H1 (cell line): ENCODE measurements around the gene SP4. TPM values are rescaled to one million over a fixed set of nuclear protein-coding genes. Genes with fewer than 3 reads are reported as not detected.

Source experiments
- CTCF ChIA-PET: fragments of 300-600 bp; sonication (Branson Sonifier 250); formaldehyde crosslinking; loops from one replicate; lab custom pipeline; 2021; ENCODE audit not compliant: partially characterized antibody; lab: Charles Lee
- POLR2A ChIA-PET: fragments of 300-600 bp; sonication (Branson Sonifier 250); formaldehyde crosslinking; loops from one replicate; lab custom pipeline; 2021; ENCODE audit warnings: inconsistent platforms; ENCODE audit not compliant: partially characterized antibody; lab: Charles Lee
- DNase-seq, 2 experiments: peaks; one replicate each; pipeline versions ENCODE4 v3.0.0 to v3.0.0-alpha.2; 2010 to 2022; ENCODE audit warnings: low spot score in 2 of 2, low read depth in 1 of 2, mixed read lengths in 1 of 2
- FAIRE-seq: peaks from 2 replicates; lab custom pipeline; 2011; peaks lifted over from hg19 to GRCh38; lab: Jason Lieb, UNC
- H2AFZ ChIP-seq: 2 replicates; pipeline ENCODE4 v1.8.1; 2012; ENCODE audit warnings: low read length, inconsistent platforms
- H2AK5ac ChIP-seq: 2 replicates; pipeline ENCODE4 v1.6.1; 2013; ENCODE audit warnings: low read depth, low read length
- H2BK120ac ChIP-seq: replicated peaks from 2 replicates; pipeline ENCODE3; 2013; ENCODE audit warnings: low read depth, low read length, inconsistent platforms
- H2BK12ac ChIP-seq: 2 replicates; pipeline ENCODE4 v1.6.1; 2013; ENCODE audit warnings: low read depth, low read length
- H2BK15ac ChIP-seq: 2 replicates; pipeline ENCODE4 v1.6.1; 2013; ENCODE audit warnings: low read length
- H2BK20ac ChIP-seq: 2 replicates; pipeline ENCODE4 v1.6.1; 2013; ENCODE audit warnings: low read length
- H2BK5ac ChIP-seq: 2 replicates; pipeline ENCODE4 v1.6.1; 2013; ENCODE audit warnings: low read depth, low read length
- H3K14ac ChIP-seq: 2 replicates; pipeline ENCODE4 v1.6.1; 2013; ENCODE audit warnings: inconsistent platforms; ENCODE audit not compliant: insufficient read length
- H3K18ac ChIP-seq: 2 replicates; pipeline ENCODE4 v1.6.1; 2013; ENCODE audit warnings: low read length; ENCODE audit errors: extremely low read depth
- H3K23ac ChIP-seq: 2 replicates; pipeline ENCODE4 v1.6.1; 2013; ENCODE audit warnings: inconsistent platforms; ENCODE audit not compliant: insufficient read length
- H3K23me2 ChIP-seq: 2 replicates; pipeline ENCODE4 v1.6.1; 2013; ENCODE audit warnings: low read depth, low read length
- H3K27ac ChIP-seq: 2 replicates; pipeline ENCODE4 v1.6.1; 2011; ENCODE audit warnings: low read depth, low read length, inconsistent platforms
- H3K27me3 ChIP-seq, 4 experiments: replicated peaks in 1 of 4; 1 replicate in 1 of 4; 2 replicates in 3 of 4; pipeline versions ENCODE4 v1.6.1 to v1.8.1; 2011 to 2013; ENCODE audit warnings: low read length in 3 of 4, mild to moderate bottlenecking in 3 of 4, inconsistent platforms in 2 of 4, mixed read lengths in 2 of 4, moderate library complexity in 1 of 4; ENCODE audit not compliant: control insufficient read depth in 3 of 4, insufficient read depth in 3 of 4; ENCODE audit errors: extremely low read depth in 1 of 4
- H3K36me3 ChIP-seq, 4 experiments: 2 replicates each; pipeline versions ENCODE4 v1.6.1 to v1.8.1; 2011 to 2013; ENCODE audit warnings: mild to moderate bottlenecking in 4 of 4, low read length in 3 of 4, moderate library complexity in 2 of 4, control low read depth in 1 of 4, inconsistent platforms in 1 of 4; ENCODE audit not compliant: insufficient read depth in 4 of 4, control insufficient read depth in 2 of 4
- H3K4ac ChIP-seq: replicated peaks from 2 replicates; pipeline ENCODE3; 2013; ENCODE audit warnings: low read length, low read depth, mixed read lengths, inconsistent platforms; ENCODE audit not compliant: insufficient read length
- H3K4me1 ChIP-seq, 4 experiments: replicated peaks in 1 of 4; 1 replicate in 1 of 4; 2 replicates in 3 of 4; pipeline versions ENCODE4 v1.6.1 to v1.8.1; 2011 to 2013; ENCODE audit warnings: low read length in 3 of 4, inconsistent platforms in 2 of 4, mixed read lengths in 1 of 4; ENCODE audit not compliant: insufficient read depth in 4 of 4, control insufficient read depth in 3 of 4
- H3K4me2 ChIP-seq, 2 experiments: 2 replicates each; pipeline versions ENCODE4 v1.6.1 to v1.8.1; 2011 to 2013; ENCODE audit warnings: low read depth in 2 of 2, low read length in 2 of 2, control low read depth in 1 of 2, inconsistent platforms in 1 of 2, mild to moderate bottlenecking in 1 of 2; ENCODE audit not compliant: insufficient read depth in 1 of 2
- H3K4me3 ChIP-seq, 4 experiments: fragments of 200-600, 300-600 bp in 1 of 4; sonication (generic), shearing (Covaris generic), sonication (Bioruptor Twin) in 1 of 4; 2 replicates each; pipeline versions ENCODE4 v1.5.1 to v1.8.1; 2011 to 2016; ENCODE audit warnings: low read length in 4 of 4, low read depth in 3 of 4, control low read depth in 2 of 4, inconsistent platforms in 2 of 4, mild to moderate bottlenecking in 2 of 4, mixed read lengths in 1 of 4, moderate library complexity in 1 of 4; ENCODE audit not compliant: insufficient read depth in 2 of 4; ENCODE audit errors: extremely low read depth in 1 of 4
- H3K56ac ChIP-seq: replicated peaks from 2 replicates; pipeline ENCODE3; 2013; ENCODE audit warnings: low read depth, mild to moderate bottlenecking, mixed read lengths, low read length, inconsistent platforms; ENCODE audit not compliant: insufficient read length
- H3K79me1 ChIP-seq: 2 replicates; pipeline ENCODE4 v1.6.1; 2013; ENCODE audit warnings: low read depth, low read length, control low read depth
- H3K79me2 ChIP-seq, 2 experiments: 2 replicates each; pipeline versions ENCODE4 v1.6.1 to v1.8.1; 2012 to 2013; ENCODE audit warnings: low read length in 2 of 2, mild to moderate bottlenecking in 2 of 2, inconsistent platforms in 1 of 2; ENCODE audit not compliant: insufficient read depth in 2 of 2, control insufficient read depth in 1 of 2
- H3K9ac ChIP-seq, 4 experiments: replicated peaks in 1 of 4; 1 replicate in 1 of 4; 2 replicates in 3 of 4; pipeline versions ENCODE4 v1.6.1 to v1.8.1; 2011 to 2013; ENCODE audit warnings: low read depth in 3 of 4, low read length in 3 of 4, control low read depth in 2 of 4, mild to moderate bottlenecking in 2 of 4, moderate library complexity in 2 of 4, inconsistent platforms in 1 of 4; ENCODE audit errors: extremely low read depth in 1 of 4
- H3K9me3 ChIP-seq, 2 experiments: 2 replicates each; pipeline versions ENCODE4 v1.6.1 to v1.8.1; 2012 to 2013; ENCODE audit warnings: mild to moderate bottlenecking in 2 of 2, moderate library complexity in 2 of 2, control low read depth in 1 of 2, inconsistent platforms in 1 of 2, low read depth in 1 of 2, low read length in 1 of 2, mixed read lengths in 1 of 2; ENCODE audit not compliant: insufficient read depth in 2 of 2
- H4K20me1 ChIP-seq, 2 experiments: replicated peaks in 1 of 2; 2 replicates each; pipeline versions ENCODE3 to v1.8.1; 2011 to 2013; ENCODE audit warnings: inconsistent platforms in 2 of 2, low read length in 2 of 2, mild to moderate bottlenecking in 1 of 2; ENCODE audit not compliant: insufficient read depth in 2 of 2, control insufficient read depth in 1 of 2
- H4K5ac ChIP-seq: 2 replicates; pipeline ENCODE4 v1.6.1; 2013; ENCODE audit warnings: low read length, low read depth, mixed read lengths, inconsistent platforms; ENCODE audit not compliant: insufficient read length
- H4K8ac ChIP-seq: 2 replicates; pipeline ENCODE4 v1.8.0; 2013; ENCODE audit warnings: mild to moderate bottlenecking, moderate library complexity, low read length, inconsistent platforms; ENCODE audit not compliant: insufficient read depth; ENCODE audit errors: extremely low read depth
- H4K91ac ChIP-seq: replicated peaks from 2 replicates; pipeline ENCODE3; 2013; ENCODE audit warnings: low read length, mixed read lengths, inconsistent platforms; ENCODE audit not compliant: insufficient read length
- BCL11A ChIP-seq, 2 experiments: IDR thresholded peaks; one replicate each; pipeline ENCODE4 v1.6.1; 2011; ENCODE audit warnings: low read depth in 2 of 2, low read length in 2 of 2, mild to moderate bottlenecking in 2 of 2
- E2F6 ChIP-seq: IDR thresholded peaks from 2 replicates; pipeline ENCODE4 v1.6.1; 2012; ENCODE audit warnings: inconsistent platforms
- EZH2 ChIP-seq: fragments of 200-600 bp; sonication (generic); IDR thresholded peaks from 2 replicates; pipeline ENCODE4 v1.7.1; 2012; ENCODE audit warnings: low read depth, mild to moderate bottlenecking, moderate library complexity, low read length, inconsistent platforms; ENCODE audit not compliant: severe bottlenecking
- GTF2F1 ChIP-seq: IDR thresholded peaks from 2 replicates; pipeline ENCODE4 v1.6.1; 2012; ENCODE audit warnings: low read depth, low read length, improper control_type of control experiment, borderline replicate concordance
- HDAC2 ChIP-seq, 2 experiments: fragments of 300-600 bp in 1 of 2; sonication (generic) in 1 of 2; IDR thresholded peaks; 2 replicates each; pipeline ENCODE4 v1.6.1; 2011 to 2012; ENCODE audit warnings: low read depth in 2 of 2, low read length in 2 of 2, mild to moderate bottlenecking in 2 of 2, moderate library complexity in 2 of 2, borderline replicate concordance in 1 of 2, inconsistent platforms in 1 of 2
- KDM5A ChIP-seq: fragments of 200-600 bp; IDR thresholded peaks from 2 replicates; pipeline ENCODE4 v1.7.1; 2012; ENCODE audit warnings: mild to moderate bottlenecking, low read length, inconsistent platforms, mixed read lengths
- NANOG ChIP-seq: IDR thresholded peaks from 2 replicates; pipeline ENCODE4 v1.6.1; 2011; ENCODE audit warnings: low read length, low read depth, mild to moderate bottlenecking, inconsistent platforms; ENCODE audit not compliant: insufficient read depth, poor library complexity, severe bottlenecking
- NRF1 ChIP-seq: IDR thresholded peaks from 2 replicates; pipeline ENCODE4 v1.6.1; 2011; ENCODE audit warnings: mild to moderate bottlenecking, low read depth, low read length, improper control_type of control experiment
- PHF8 ChIP-seq: fragments of 200-600 bp; sonication (generic); conservative IDR thresholded peaks from 2 replicates; pipeline ENCODE4 v1.7.1; 2012; ENCODE audit warnings: low read depth, mild to moderate bottlenecking, inconsistent platforms, low read length, moderate library complexity
- RFX5 ChIP-seq: IDR thresholded peaks from 2 replicates; pipeline ENCODE4 v1.6.1; 2011; ENCODE audit warnings: low read depth, low read length, improper control_type of control experiment, borderline replicate concordance
- WGBS, 2 experiments: shearing (Covaris generic) in 1 of 2; methylation state at CpG; one replicate each; pipeline versions ENCODE4 v1.1.6 to v1.1.7; 2013 to 2015; ENCODE audit warnings: low lambda C conversion rate in 2 of 2, mixed read lengths in 2 of 2, inconsistent platforms in 1 of 2, low coverage in 1 of 2, missing lambda C conversion rate in 1 of 2; ENCODE audit not compliant: insufficient replicate concordance in 2 of 2, insufficient coverage in 1 of 2, insufficient read length in 1 of 2; ENCODE audit errors: extremely low coverage in 1 of 2, missing lambda C conversion rate in 1 of 2; 5-methylcytosine and 5-hydroxymethylcytosine counted together
- polyA plus RNA-seq, 7 experiments: library from polyadenylated mRNA; depleted of rRNA in 3 of 7; stranded (reverse) in 5 of 7; unstranded in 2 of 7; fragments of >200 nt in 5 of 7; fragments of 200-250 nt in 2 of 7; gene quantifications; 1 replicate in 5 of 7; 2 replicates in 1 of 7; 4 replicates in 1 of 7; pipeline versions ENCODE4 v1.2.1 to v1.2.3, GENCODE V29; 2011 to 2013; ENCODE audit warnings: missing spikeins in 2 of 7, mixed read lengths in 2 of 7
- total RNA-seq: library from RNA; stranded (reverse); fragmentation: NEBNext Ultra II Directional; extraction: Animal tissue kit (Norgen Biotek cat#: 25700); gene quantifications from 2 replicates; pipeline ENCODE4 v1.2.1, GENCODE V29; 2021

Gene SP4
- total and polyA plus RNA-seq, 2 of the 8 experiments (the other 6 are each of a cell fraction or from before 2014, with no cell fraction given) = 10.0 to 24.0 TPM

GRCh38 chr7:21469894-21470293 is 42.0 kb downstream of the SP4 start:
- H3K18ac ChIP-seq = no peak overlapping the region
- POLR2A ChIA-PET = no interaction called here
- no peaks in the 10 kb centered on the region; the same call in 1 of the 2 replicates for H3K79me1 ChIP-seq
- no peak for FAIRE-seq
- no peak overlapping the region for H4K91ac ChIP-seq
- H2BK20ac ChIP-seq = no peak overlapping the region
- no peak overlapping the region for H2BK120ac ChIP-seq
- H3K27me3 ChIP-seq = no peaks in the 10 kb centered on the region
- H4K5ac ChIP-seq = no peak overlapping the region
- no peak overlapping the region for H3K4me3 ChIP-seq
- H3K14ac ChIP-seq = no peak overlapping the region
- WGBS, 2 experiments = 96% methylated on average over 3 of the region's 3 CpGs; no CpG with 5 or more reads in 1 of the 2 experiments
- no peak overlapping the region for H2AK5ac ChIP-seq
- peaks cover 0 to 63% of the 10 kb centered on the region in 2 experiments; a peak in 2 of 4 replicates for H3K79me2 ChIP-seq
- no peak overlapping the region for H3K56ac ChIP-seq
- TF ChIP-seq NANOG (no peak), NRF1 (no peak), EZH2 (no peak), BCL11A (IDR thresholded peaks at IDR 0.05; ENCODE audit: low read depth in 2 of 2, low read length in 2 of 2) (no peak), PHF8 (no peak), E2F6 (no peak), RFX5 (no peak), HDAC2 (IDR thresholded peaks at IDR 0.05; ENCODE audit: borderline replicate concordance in 1 of 2, low read depth in 2 of 2, low read length in 2 of 2) (no peak), GTF2F1 (no peak), KDM5A (no peak)
- H3K4me1 ChIP-seq = no peaks in the 10 kb centered on the region
- no peak overlapping the region for H2BK5ac ChIP-seq
- H4K20me1 ChIP-seq = no peaks in the 10 kb centered on the region
- H2AFZ ChIP-seq = no peak overlapping the region
- no peak overlapping the region for H3K27ac ChIP-seq
- H3K4ac ChIP-seq = no peak overlapping the region
- CTCF ChIA-PET = interaction anchor here (0.9 kb wide), 1 partner anchor 27 kb away, joined by 4 read pairs; no protein-coding TSS in a partner anchor
- peaks cover 3% of the 10 kb centered on the region; the same call in 1 of the 2 replicates for H3K23me2 ChIP-seq
- no peak overlapping the region for H2BK15ac ChIP-seq
- no peak overlapping the region for H3K4me2 ChIP-seq
- no peak overlapping the region for H4K8ac ChIP-seq
- H3K9ac ChIP-seq = no peak overlapping the region
- no peak for DNase-seq
- H3K36me3 ChIP-seq = peaks cover 0 to under 1% (median 0%) of the 10 kb centered on the region in 4 experiments; a peak in 1 of 8 replicates
- H2BK12ac ChIP-seq = no peak overlapping the region
- no peaks in the 10 kb centered on the region for H3K9me3 ChIP-seq
- no peak overlapping the region for H3K23ac ChIP-seq
